Endothelial cell of umbilical vein (primary cell): Measurements from ENCODE around the gene SPATS2L. TPM values are rescaled to one million over a fixed set of nuclear protein-coding genes. Genes with fewer than 3 reads are reported as not detected.

Experiments
- BruUV-seq: library from RNA; stranded (reverse); fragments of 400-500 nt; replicated peaks from 2 replicates; lab custom pipeline; 2021; lab: Mats Ljungman, UMichigan
- CTCF ChIA-PET: fragments of 300-600, 350-600 bp; sonication (Branson Sonifier 250); formaldehyde crosslinking; loops from one replicate; lab custom pipeline; 2021; ENCODE audit warnings: antibody characterized with exemption, inconsistent platforms; lab: Charles Lee
- POLR2A ChIA-PET: fragments of 300-600, 350-600 bp; sonication (Branson Sonifier 250); formaldehyde crosslinking; loops from one replicate; lab custom pipeline; 2021; ENCODE audit warnings: antibody characterized with exemption, inconsistent platforms; lab: Charles Lee
- DNase-seq: peaks from one replicate; pipeline ENCODE4 v3.0.0-alpha.2; 2011; ENCODE audit warnings: low read depth, low spot score
- FAIRE-seq: peaks from 2 replicates; lab custom pipeline; 2011; peaks lifted over from hg19 to GRCh38; lab: Jason Lieb, UNC
- H2AFZ ChIP-seq: 2 replicates; pipeline ENCODE4 v1.6.0; 2012; ENCODE audit warnings: low read depth, low read length, control low read depth, inconsistent platforms
- H3K27ac ChIP-seq: 2 replicates; pipeline ENCODE4 v1.5.1; 2011; ENCODE audit warnings: low read depth, mild to moderate bottlenecking, control low read depth, low read length, moderate library complexity; ENCODE audit not compliant: insufficient read depth
- H3K27me3 ChIP-seq, 2 experiments: 2 replicates each; pipeline versions ENCODE4 v1.6.0 to v1.6.1; 2011; ENCODE audit warnings: low read length in 2 of 2, mixed read lengths in 1 of 2; ENCODE audit not compliant: control insufficient read depth in 2 of 2, insufficient read depth in 2 of 2
- H3K36me3 ChIP-seq, 2 experiments: 2 replicates in 1 of 2; 3 replicates in 1 of 2; pipeline ENCODE4 v1.5.1; 2011; ENCODE audit warnings: low read length in 2 of 2, mild to moderate bottlenecking in 1 of 2, moderate library complexity in 1 of 2; ENCODE audit not compliant: control insufficient read depth in 2 of 2, insufficient read depth in 2 of 2; ENCODE audit errors: extremely low read depth in 1 of 2
- H3K4me1 ChIP-seq: 3 replicates; pipeline ENCODE4 v1.5.1; 2011; ENCODE audit warnings: mild to moderate bottlenecking, low read length; ENCODE audit not compliant: control insufficient read depth, insufficient read depth; ENCODE audit errors: extremely low read depth
- H3K4me2 ChIP-seq: 2 replicates; pipeline ENCODE4 v1.6.1; 2011; ENCODE audit warnings: low read length, control low read depth, mixed read lengths; ENCODE audit not compliant: insufficient read depth
- H3K4me3 ChIP-seq, 3 experiments: fragments of 200-600 bp in 1 of 3; sonication (generic), shearing (Covaris generic) in 1 of 3; replicated peaks in 1 of 3; 2 replicates each; pipeline ENCODE4 v1.5.1; 2011 to 2016; ENCODE audit warnings: control low read depth in 3 of 3, low read length in 3 of 3, mild to moderate bottlenecking in 2 of 3, inconsistent platforms in 1 of 3, low read depth in 1 of 3, moderate library complexity in 1 of 3; ENCODE audit not compliant: insufficient read depth in 1 of 3
- H3K79me2 ChIP-seq: 2 replicates; pipeline ENCODE4 v1.6.0; 2012; ENCODE audit warnings: low read length, inconsistent platforms; ENCODE audit not compliant: control insufficient read depth, insufficient read depth
- H3K9ac ChIP-seq: replicated peaks from 2 replicates; pipeline ENCODE3; 2011; ENCODE audit warnings: low read length, control low read depth; ENCODE audit not compliant: insufficient read depth; ENCODE audit errors: extremely low read depth
- H3K9me1 ChIP-seq: replicated peaks from 3 replicates; pipeline ENCODE4 v1.6.0; 2011; ENCODE audit warnings: mild to moderate bottlenecking, low read length; ENCODE audit not compliant: control insufficient read depth, insufficient read depth; ENCODE audit errors: extremely low read depth
- H3K9me3 ChIP-seq: replicated peaks from 2 replicates; pipeline ENCODE4 v1.5.1; 2012; ENCODE audit warnings: low read length, inconsistent platforms; ENCODE audit not compliant: control insufficient read depth, insufficient read depth
- H4K20me1 ChIP-seq: replicated peaks from 2 replicates; pipeline ENCODE3; 2011; ENCODE audit warnings: mild to moderate bottlenecking, low read length; ENCODE audit not compliant: control insufficient read depth, insufficient read depth; ENCODE audit errors: extremely low read depth
- CTCF ChIP-seq, 2 donors: IDR thresholded peaks; 1 replicate in 1 of 2; 2 replicates in 1 of 2; pipeline ENCODE4 v1.5.1; 2011; ENCODE audit warnings: low read length in 2 of 2, mild to moderate bottlenecking in 2 of 2, moderate library complexity in 2 of 2, control low read depth in 1 of 2, inconsistent platforms in 1 of 2, low read depth in 1 of 2; ENCODE audit not compliant: insufficient read depth in 1 of 2; ENCODE audit errors: extremely low read depth in 1 of 2
- FOS ChIP-seq: IDR thresholded peaks from 2 replicates; pipeline ENCODE4 v1.6.1; 2011; ENCODE audit warnings: mild to moderate bottlenecking, low read length, moderate library complexity, borderline replicate concordance; ENCODE audit not compliant: insufficient read depth
- GATA2 ChIP-seq: IDR thresholded peaks from 2 replicates; pipeline ENCODE4 v1.7.0; 2011; ENCODE audit warnings: low read depth, mild to moderate bottlenecking, moderate library complexity, mixed read lengths, low read length; ENCODE audit not compliant: insufficient read length, insufficient read depth
- MAX ChIP-seq: IDR thresholded peaks from 2 replicates; pipeline ENCODE4 v1.6.1; 2011; ENCODE audit not compliant: insufficient read depth, insufficient read length
- MYC ChIP-seq: IDR thresholded peaks from one replicate; pipeline ENCODE4 v1.6.1; 2011; ENCODE audit warnings: mild to moderate bottlenecking, low read depth, low read length
- POLR2AphosphoS5 ChIP-seq: IDR thresholded peaks from 2 replicates; pipeline ENCODE4 v1.6.1; 2012; ENCODE audit warnings: low read depth, mild to moderate bottlenecking, control low read depth, low read length, moderate library complexity; ENCODE audit not compliant: insufficient read depth
- dilution Hi-C: fragments of 300-500 bp; cut with MboI; formaldehyde crosslinking; loops from one replicate; pipeline ENCODE4 v1.15.0; 2019; ENCODE audit warnings: low sequenced_read_pairs; ENCODE audit not compliant: extremely low pct_ligation_motif_present
- intact Hi-C: fragments of 100-400 bp; cut with micrococcal nuclease; formaldehyde crosslinking; loops from one replicate; pipeline ENCODE4 v1.10.0; 2022
- polyA plus RNA-seq, 4 experiments: library from polyadenylated mRNA; depleted of rRNA in 3 of 4; stranded (reverse) in 3 of 4; unstranded in 1 of 4; fragments of >200 nt; gene quantifications; 2 replicates each; pipeline versions ENCODE4 v1.2.1 to v1.2.3, GENCODE V29; 2011 to 2012; ENCODE audit warnings: missing spikeins in 1 of 4
- total RNA-seq: library from RNA; stranded (reverse); gene quantifications from 2 replicates; pipeline ENCODE4 v1.2.3, GENCODE V29; 2021

Gene SPATS2L
- total and polyA plus RNA-seq, 2 donors (not counting 3 experiments of a cell fraction or from before 2014, with no cell fraction given), result 29.1 to 72.9 TPM

- Histone ChIP-seq H3K9ac (no peak overlapping the region), H3K9me1 (no peaks in the 10 kb centered on the region), H4K20me1 (no peaks in the 10 kb centered on the region), H3K4me1 (peaks cover 14% of the 10 kb centered on the region), H3K4me2 (no peak overlapping the region), H3K27me3 (peaks cover 0 to 2% of the 10 kb centered on the region in 2 experiments), H3K9me3 (no peaks in the 10 kb centered on the region), H2AFZ (no peak overlapping the region), H3K79me2 (no peaks in the 10 kb centered on the region), H3K27ac (no peak overlapping the region), H3K36me3 (no peaks in the 10 kb centered on the region), H3K4me3 (no peak overlapping the region)
- intact Hi-C loops, result no loop called here
- dilution Hi-C loops, result no loop called here
- no TSS peak for BruUV-seq
- no peak for TF ChIP-seq CTCF (IDR thresholded peaks at IDR 0.05; ENCODE audit: extremely low read depth in 1 of 2, insufficient read depth in 1 of 2, low read depth in 1 of 2, low read length in 2 of 2)
- no peak for TF ChIP-seq GATA2
- TF ChIP-seq MAX, result no peak
- no peak for TF ChIP-seq POLR2AphosphoS5
- TF ChIP-seq MYC, result no peak
- TF ChIP-seq FOS, result no peak
- ChIA-PET CTCF (no interaction called here), POLR2A (no interaction called here)
- FAIRE-seq (no peak), DNase-seq (no peak)
Measured at GRCh38 chr2:200297989-200298388, 8.5 kb upstream of the SPATS2L start.
